ENCODE measurements around the gene SMIM44.
"Not testable (repeated sequence)": the region's sequence is repeated elsewhere in the genome, so short reads cannot be mapped to it uniquely, and the experiment has no call there.

The SMIM44 gene

GRCh38 chr19:3456925-3457527, 26.2 kb downstream of the SMIM44 start:
- no peak for DNase-seq

DNA sequence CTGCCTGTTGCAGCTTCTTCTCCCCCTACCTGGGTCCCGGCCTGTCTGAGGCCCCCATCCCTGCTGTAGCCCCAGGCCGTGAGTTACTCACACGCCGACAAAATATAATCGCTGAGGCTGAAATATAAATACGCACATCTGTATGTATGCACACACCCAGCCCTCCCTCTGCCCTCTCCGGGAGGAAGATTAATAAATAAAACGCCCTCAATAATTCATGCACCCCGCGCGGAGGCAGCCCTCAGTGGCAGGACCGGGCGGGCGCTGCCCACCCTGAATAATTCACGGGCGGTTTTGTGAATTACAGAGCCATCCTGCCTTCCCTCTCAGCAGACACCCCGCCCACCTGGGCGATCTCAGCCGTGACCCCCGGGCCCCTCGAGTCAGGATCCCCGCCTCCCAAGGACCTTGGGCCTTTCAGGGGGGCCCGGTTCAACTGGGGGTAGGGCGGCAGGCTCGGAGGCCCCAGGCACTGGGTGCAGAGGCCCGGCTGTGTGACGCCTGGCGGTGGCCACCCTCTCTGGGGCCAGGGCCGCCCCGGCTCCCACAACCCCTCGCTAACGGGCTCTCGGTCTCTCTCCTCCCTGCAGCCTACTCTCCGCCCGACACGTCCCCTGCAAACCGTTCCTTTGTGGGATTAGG, 27.2 kb downstream of the SMIM44 start:
- DNase-seq: no peak

DNA sequence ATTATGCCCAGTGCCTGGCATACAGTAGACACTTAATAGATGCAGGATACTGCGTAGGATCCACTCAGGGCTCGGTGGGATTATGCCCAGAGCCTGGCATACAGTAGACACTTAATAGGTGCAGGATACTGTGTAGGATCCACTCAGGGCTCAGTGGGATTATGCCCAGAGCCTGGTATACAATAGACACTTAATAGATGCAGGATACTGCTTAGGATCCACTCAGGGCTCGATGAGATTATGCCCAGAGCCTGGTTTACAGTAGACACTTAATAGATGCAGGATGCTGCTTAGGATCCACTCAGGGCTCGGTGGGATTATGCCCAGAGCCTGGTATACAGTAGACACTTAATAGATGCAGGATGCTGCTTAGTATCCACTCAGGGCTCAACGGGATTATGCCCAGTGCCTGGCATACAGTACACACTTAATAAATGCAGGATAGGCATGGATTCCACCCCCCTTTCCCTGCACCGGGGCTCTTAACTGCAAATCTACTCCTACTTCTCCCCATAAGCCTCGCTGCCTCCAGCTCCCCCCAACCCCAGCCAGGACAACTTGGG, 27.8 kb downstream of the SMIM44 start:
- DNase-seq: no peak

- DNase-seq: no peak
These were observed 28.4 kb downstream of the SMIM44 start for GRCh38 chr19:3454656-3455392.

DNA sequence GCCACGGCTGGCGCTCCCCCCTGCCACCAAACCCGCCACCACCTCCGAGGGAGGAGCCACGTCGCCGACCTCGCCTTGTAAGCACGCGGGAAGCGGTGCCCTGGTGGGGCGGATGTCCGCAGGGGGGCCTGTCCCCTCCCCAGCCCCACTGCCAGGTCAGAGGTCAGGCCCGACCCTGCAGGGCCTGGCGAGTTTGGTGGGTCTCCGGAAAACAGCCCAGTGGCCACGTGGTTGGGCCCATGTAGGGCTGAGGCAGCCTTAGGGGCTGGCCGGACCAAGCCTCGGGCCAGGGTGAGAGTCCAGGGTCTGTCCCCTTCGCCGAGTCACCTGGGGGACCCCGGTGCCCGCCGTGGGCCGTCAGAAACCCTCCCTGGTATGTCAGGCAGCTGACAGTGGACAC, 29.4 kb downstream of the SMIM44 start:
- no peak for DNase-seq

- not testable (repeated sequence) for DNase-seq
These were observed 30.4 kb downstream of the SMIM44 start for GRCh38 chr19:3452942-3453214.

GRCh38 chr19:3452171-3452941, 30.9 kb downstream of the SMIM44 start:
- DNase-seq: no peak

DNA sequence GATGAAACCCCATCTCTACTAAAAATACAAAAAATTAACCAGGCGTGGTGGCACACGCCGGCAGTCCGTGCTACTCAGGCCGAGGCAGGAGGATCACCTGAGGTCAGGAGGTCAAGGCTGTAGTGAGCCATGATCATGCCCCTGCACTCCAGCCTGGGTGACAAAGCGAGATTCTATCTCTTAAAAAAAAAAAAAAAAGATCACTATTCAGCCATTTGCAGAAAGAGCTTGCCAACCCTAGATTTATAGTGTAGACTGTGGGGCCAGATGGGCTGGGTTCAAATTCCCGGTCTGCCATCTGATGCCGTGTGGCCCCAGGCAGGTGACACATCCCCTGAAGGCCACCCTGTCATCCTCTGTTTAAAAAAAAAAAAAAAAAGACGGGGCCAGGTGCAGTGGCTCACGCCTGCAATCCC, 31.8 kb downstream of the SMIM44 start:
- DNase-seq: no peak

DNA sequence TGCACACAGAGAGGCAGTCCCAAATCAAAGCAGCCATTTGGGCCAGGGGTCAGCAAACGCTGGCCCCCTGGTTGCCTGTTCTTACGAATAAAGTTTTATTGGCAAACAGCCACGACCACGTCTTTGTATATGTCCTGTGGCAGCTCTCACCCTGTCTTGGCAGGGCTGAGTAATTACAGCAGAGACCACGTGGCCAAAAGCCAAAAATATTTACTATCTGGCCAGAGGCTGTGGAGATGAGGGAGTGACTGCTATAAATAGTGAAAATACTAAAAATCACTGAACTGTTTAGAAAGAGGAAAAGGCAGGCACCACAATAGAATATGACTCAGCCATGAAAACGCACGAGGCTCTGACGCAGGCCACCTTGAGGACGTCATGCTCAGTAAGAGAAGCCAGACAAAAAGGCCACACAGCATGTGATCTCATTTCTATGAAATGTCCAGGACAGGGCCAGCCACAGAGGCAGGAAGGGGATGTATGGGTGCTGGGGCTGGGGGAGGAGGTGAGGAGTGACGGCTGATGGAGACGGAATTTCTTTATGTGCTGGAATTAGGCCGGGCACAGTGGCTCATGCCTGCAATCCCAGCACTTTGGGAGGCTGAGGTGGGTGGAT, 32.3 kb downstream of the SMIM44 start:
- peak; percentile 74 for DNase-seq

DNA sequence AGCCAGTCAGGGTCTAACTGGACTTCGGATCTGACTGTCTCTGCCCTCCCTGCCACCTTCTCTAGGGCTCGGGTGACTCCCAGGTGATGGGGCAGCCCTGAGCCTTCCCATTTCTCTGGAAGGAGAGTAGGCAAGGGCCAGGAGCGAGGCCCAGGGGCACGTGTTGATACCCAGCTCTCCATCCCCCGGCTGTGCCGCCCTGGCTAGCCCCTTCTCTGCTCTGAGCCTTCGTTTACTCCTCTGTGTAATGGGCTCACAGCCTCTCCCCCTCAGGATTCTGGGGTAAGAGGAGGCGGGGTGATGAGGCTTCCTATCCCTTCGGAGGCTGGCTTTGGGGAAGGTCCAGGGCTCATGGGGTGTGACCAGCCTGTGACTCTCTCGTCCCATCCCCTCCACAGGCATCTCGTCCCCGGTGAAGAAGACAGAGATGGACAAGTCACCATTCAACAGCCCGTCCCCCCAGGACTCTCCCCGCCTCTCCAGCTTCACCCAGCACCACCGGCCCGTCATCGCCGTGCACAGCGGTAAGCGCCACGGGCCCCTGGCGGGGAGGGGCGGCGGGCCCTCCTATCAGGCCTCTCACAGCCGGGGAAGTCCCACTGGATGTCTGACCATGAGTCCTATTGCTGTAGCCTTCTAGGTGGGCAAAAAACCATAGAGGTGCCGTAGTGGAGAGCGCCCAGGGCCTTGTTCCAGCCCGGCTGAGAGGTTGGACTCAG, 34.5 kb downstream of the SMIM44 start:
- DNase-seq: no peak

DNA sequence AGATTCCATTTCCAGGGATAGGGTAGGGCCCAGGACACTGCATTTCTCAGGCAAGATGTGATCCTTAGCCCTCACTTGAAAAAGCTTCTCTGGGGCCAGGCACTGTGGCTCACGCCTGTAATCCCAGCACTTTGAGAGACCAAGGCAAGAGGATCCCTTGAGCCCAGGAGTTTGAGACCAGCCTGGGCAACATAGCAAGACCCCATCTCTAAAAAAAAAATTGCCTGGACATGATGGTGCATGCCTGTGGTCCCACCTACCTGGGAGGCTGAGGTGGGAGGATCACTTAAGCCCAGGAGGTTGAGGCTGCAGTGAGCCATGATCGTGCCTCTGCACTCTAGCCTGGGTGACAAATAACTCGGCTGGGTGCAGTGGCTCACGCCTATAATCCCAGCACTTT, 36.6 kb downstream of the SMIM44 start:
- not testable (repeated sequence) for DNase-seq

- no peak for DNase-seq
These were observed 38.5 kb downstream of the SMIM44 start for GRCh38 chr19:3444695-3445234.

GRCh38 chr19:3443840-3444694, 39.2 kb downstream of the SMIM44 start:
- peak; percentile 83 for DNase-seq

DNA sequence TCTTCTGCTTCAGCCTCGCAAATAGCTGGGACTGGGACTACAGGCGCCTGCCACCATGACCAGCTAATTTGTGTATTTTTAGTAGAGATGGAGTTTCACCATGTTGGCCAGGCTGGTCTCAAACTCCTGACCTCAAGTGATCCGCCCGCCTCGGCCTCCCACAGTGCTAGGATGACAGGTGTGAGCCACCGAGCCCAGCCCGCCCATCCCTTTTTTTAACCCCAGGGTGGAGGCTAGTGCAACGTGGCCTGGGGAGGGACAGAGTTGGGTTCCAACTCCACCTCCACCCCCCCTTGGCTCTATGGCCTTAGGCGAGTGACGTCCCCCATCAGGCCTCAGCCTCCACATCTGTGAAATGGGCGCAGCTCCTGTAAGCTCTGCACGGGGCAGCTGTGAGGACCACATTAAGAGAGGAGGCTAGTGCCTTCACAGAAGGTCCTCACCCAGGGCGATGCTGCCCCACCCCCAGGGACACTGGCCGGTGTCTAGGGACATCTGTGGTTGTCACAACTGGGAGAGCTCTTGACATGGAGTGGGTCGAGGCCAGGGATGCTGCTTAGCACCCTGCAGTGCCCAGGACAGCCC, 40.7 kb downstream of the SMIM44 start:
- DNase-seq: no peak

- DNase-seq: no peak
These were observed 41.3 kb downstream of the SMIM44 start for GRCh38 chr19:3441986-3442329.

- no peak for DNase-seq
These were observed 41.9 kb downstream of the SMIM44 start for GRCh38 chr19:3441089-3441985.

- no peak for DNase-seq
These were observed 43.2 kb downstream of the SMIM44 start for GRCh38 chr19:3440082-3440481.

- DNase-seq: peak; percentile 97
These were observed 48.3 kb downstream of the SMIM44 start for GRCh38 chr19:3434630-3435553.
